Measurements from ENCODE around the gene FOXA2.
"Not testable (repeated sequence)": the region's sequence is repeated elsewhere in the genome, so short reads cannot be mapped to it uniquely, and the experiment has no call there.

FOXA2 gene

GRCh38 chr20:22584522-22584921 lies at the start of gene FOXA2:
Gene FOXA2 (minus strand): TSS chr20:22584572. CDS start chr20:22584278, 294 bp downstream.
- DNase-seq = no peak

DNA sequence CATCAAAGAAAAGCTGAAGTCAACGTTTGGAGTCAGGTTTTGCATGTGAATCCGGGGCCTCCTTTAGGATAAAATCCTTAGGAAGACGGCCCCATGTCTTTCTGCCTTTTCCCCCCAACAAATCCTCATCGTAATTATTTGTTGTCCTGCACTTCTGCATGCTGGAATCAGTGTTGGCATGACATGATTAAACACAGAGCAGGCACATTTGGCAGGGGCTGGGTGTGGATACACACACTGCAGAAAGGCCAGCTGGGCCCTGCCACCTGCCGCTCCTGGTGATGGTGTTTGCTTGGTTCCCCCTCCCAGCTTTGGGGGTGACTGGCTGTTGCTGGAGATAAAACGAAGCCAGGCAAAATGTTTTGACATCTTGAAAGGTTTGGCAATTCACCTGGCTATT lies 46.3 kb upstream of the FOXA2 start:
- no peak for DNase-seq

GRCh38 chr20:22629927-22630326 lies 45.6 kb upstream of the FOXA2 start:
- no peak for DNase-seq

- DNase-seq = no peak
Measured at GRCh38 chr20:22629447-22629846, 45.1 kb upstream of the FOXA2 start.

DNA sequence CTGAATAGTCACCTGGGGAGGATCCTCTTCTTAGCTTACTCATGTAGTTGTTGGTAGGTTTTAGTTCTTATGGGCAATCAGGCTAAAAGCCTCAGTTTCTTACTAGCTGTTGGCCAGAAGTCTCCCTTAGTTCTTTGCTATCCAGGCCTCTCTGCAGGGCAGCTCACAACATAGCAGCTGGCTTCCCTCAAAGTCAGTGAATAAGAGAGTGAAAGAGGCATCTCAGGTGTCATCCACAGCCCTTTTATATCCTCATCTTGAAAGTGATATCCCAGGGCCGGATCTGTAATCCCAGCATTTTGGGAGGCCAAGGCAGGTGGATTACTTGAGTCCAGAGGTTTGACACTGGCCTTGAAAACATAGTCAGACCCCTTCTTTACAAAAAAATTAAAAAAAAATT lies 42.1 kb upstream of the FOXA2 start:
- no peak for DNase-seq

GRCh38 chr20:22623211-22623610 lies 38.8 kb upstream of the FOXA2 start:
- DNase-seq = no peak

- DNase-seq = no peak
Measured at GRCh38 chr20:22620342-22620741, 36.0 kb upstream of the FOXA2 start.

DNA sequence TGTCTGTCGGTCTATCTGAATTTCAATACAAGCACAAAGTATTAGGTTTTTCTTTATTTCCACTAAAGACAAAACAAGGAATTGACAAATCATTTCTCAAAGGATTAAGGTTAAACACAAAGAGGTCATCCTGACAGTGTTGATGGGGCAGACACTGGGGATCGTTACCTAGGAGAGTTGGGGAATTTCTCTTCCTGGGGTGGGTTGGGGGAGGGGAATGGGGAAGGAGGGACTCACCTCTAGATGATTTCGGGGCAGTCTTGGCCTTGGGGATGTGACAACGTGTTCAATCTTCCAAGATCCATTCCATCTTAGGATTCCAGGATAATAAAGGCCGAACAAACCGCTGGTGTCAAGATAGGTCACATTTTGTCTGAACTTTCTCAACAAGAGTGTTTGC lies 35.4 kb upstream of the FOXA2 start:
- DNase-seq = no peak

- DNase-seq = no peak
Measured at GRCh38 chr20:22619272-22619671, 34.9 kb upstream of the FOXA2 start.

DNA sequence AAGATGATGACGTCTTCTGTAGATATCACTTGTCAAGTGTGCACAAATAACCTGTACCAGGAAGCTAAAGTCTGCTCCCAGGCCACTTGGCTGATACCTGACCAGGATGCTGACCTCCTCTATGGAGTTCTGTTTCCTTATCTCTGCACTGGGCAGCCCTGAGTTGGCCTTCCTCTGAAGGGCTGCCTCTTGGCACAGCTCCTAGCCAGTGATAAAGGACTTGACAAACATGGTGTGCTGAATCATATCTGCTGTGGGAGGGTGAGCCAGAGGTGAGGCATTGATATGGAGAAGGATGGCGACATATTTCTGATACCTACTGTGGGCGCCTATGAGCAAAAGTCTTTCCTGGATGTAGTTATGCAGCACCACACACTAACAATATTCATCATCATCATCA lies 32.8 kb upstream of the FOXA2 start:
- no peak for DNase-seq

DNA sequence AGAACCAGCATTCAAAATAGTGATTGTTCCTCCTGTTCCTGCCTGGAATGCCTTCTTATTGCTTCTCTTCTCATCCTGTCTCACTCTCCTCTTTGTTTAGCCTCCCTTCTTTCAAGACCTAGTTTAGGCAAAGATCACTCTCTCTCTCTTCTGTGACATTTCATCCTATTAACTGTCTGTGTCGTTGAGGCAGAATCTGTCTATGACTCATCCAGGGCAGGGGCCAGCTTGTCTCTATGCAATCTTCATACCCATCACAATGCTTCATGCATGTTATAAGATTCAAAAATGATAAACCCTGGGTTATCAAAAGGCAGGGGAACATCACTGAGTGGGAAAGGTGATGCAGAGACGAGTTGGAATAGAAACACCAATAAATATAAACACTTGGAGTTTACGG lies 32.2 kb upstream of the FOXA2 start:
- no peak for DNase-seq

DNA sequence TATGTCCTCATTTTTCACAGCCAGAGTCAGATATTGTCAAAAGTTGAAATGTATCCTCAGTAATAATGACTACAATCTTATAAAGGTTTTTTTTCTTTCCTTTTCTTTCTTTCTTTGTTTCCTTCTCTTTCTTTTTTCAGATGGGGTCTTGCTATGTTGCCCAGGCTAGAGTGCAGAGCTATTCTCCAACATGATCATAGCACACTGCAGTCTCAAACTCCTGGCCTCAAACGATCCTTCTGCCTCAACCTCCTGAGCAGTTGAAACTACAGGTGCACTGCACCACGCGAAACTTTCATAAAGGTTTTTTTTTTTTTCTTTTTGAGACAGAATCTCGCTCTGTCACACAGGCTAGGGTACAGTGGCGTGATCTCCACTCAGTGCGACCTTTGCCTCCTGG lies 31.1 kb upstream of the FOXA2 start:
- no peak for DNase-seq

DNA sequence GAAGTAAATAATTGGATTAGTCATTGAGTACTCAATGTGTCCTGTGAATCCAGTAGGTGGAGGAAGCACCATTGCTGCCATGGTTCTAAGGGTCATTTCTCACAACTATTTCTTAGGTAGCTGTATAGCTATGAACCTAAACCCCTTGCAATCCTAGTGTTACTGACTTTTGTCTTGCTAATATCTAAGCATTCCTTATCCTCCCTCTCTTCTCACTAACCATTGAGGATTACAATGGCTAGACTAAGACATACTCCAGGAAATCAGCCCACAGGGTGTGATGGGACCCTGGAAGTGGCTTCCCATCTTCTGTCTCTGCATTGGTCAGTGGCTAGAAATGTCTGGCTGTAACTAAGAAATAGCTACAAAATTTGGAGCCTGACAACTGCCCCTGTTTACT lies 27.3 kb upstream of the FOXA2 start:
- DNase-seq = no peak

- DNase-seq = no peak
Measured at GRCh38 chr20:22607695-22608094, 23.3 kb upstream of the FOXA2 start.

GRCh38 chr20:22604815-22605214 lies 20.4 kb upstream of the FOXA2 start:
- DNase-seq = no peak

DNA sequence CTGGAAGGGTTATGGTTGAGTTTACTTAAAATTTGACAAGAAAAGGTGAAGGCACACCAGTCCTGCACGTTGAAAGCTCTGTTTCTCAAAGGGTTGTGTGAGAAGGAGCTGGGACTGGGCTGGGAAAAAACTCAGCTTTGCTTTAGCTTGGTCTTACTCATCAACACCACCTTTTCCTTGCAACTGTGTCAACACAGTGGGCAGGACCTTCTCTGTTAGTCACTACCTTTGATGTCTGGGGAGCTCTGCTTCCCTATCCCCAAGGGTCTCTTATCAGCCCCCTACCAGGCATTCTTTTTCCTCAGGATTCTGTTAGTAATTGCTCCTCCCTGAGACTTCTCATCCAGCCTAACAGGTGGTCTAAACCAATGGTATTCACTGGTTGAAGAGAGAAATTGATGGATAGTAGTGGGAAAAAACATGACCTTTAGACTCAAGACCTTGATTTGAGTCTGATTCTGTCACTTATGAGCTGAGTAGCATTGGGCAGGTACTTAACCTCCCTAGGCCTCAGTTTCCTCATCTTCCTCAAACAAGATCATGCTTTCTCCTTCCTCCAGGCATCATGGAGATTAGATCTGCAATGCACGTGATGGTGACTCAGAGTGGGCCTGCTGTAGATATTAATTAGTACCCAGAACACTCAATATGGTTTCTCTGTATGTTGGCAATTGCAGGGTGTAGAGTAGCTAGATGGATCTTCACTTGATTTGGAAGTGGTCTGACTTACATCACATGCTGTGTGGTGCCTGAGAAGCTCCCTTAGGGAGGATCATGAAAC lies 17.2 kb upstream of the FOXA2 start:
- DNase-seq = no peak

DNA sequence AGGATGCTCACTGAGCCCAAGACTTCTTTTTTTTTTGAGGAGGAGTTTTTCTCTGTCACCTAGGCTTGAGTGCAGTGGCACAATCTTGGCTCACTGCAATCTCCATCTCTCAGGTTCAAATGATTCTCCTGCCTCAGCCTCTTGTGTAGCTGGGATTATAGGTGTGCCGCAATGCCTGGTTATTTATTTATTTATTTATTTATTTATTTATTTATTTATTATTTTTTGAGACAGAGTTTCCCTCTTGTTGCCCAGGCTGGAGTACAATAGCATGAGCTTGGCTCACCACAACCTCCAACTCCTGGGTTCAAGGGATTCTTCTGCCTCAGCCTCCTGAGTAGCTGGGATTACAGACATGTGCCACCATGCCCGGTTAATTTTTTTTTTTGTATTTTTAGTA lies 14.9 kb upstream of the FOXA2 start:
- DNase-seq = not testable (repeated sequence)

GRCh38 chr20:22597303-22597702 lies 12.9 kb upstream of the FOXA2 start:
- DNase-seq = no peak

GRCh38 chr20:22590662-22591061 lies 6.3 kb upstream of the FOXA2 start:
- no peak for DNase-seq

GRCh38 chr20:22586645-22587310 lies 2.4 kb upstream of the FOXA2 start:
- no peak for DNase-seq

GRCh38 chr20:22585786-22586493 lies 1.6 kb upstream of the FOXA2 start:
- DNase-seq = no peak

- DNase-seq = no peak
Measured at GRCh38 chr20:22584922-22585785, 782 bp upstream of the FOXA2 start.
